GM12892 (cell line): ENCODE results near the gene C1orf232.

Source experiments
- POLR2A ChIP-seq: IDR thresholded peaks from 2 replicates; pipeline ENCODE4 v1.6.1; 2011; ENCODE audit warnings: low read depth, low read length, control low read depth
- POLR2AphosphoS5 ChIP-seq: IDR thresholded peaks from 2 replicates; pipeline ENCODE4 v1.6.1; 2011; ENCODE audit warnings: low read depth, low read length, control low read depth
- TAF1 ChIP-seq: IDR thresholded peaks from 2 replicates; pipeline ENCODE4 v1.6.1; 2011; ENCODE audit warnings: low read depth, mild to moderate bottlenecking, control low read depth, low read length, borderline replicate concordance

DNA sequence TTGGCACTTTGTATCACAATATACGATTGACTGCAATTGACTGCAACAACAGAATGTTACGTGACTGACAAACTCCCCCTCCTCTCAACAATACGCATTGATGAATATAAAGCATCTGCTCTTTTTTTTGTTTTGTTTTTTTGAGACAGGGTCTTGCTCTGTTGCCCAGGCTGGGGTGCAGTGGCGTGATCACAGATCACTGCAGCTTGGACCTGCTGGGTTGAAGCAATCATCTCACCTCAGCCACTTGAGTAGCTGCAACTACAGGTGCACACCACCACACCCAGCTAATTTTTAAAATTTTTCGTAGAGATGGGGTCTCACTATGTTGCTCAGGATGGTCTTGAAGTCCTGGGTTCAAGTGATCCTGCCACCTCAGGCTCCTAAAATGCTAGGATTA lies 44.0 kb upstream of the C1orf232 start:
- TF ChIP-seq POLR2A = no peak
- TF ChIP-seq POLR2AphosphoS5 = no peak
- TF ChIP-seq TAF1 = no peak
